Endothelial cell of hepatic sinusoid (primary cell): ENCODE data around the gene NRGN.

Source experiments
- in situ Hi-C: cut with HindIII; loops from 2 replicates; pipeline ENCODE4 v1.10.0; 2017; ENCODE audit warnings: low sequenced_read_pairs

NRGN gene

GRCh38 chr11:124739479-124740276 is at the start of gene NRGN:
NRGN (plus strand) TSS chr11:124739942; CDS start chr11:124740085, 143 bp downstream.
- in situ Hi-C loops = loop anchor here (5.0 kb wide), 1 partner anchor 42 kb away; no protein-coding TSS in a partner anchor

- in situ Hi-C loops = no loop called here
These were observed 46.6 kb upstream of the NRGN start for GRCh38 chr11:124693142-124693541.

GRCh38 chr11:124699547-124699946 is 40.2 kb upstream of the NRGN start:
- in situ Hi-C loops = loop anchor here (5.0 kb wide), 1 partner anchor 43 kb away; no protein-coding TSS in a partner anchor

- in situ Hi-C loops = no loop called here
These were observed 39.7 kb upstream of the NRGN start for GRCh38 chr11:124700028-124700427.

GRCh38 chr11:124707829-124708228 is 31.9 kb upstream of the NRGN start:
- in situ Hi-C loops = loop anchor here (5.0 kb wide), 1 partner anchor 124 kb away; no protein-coding TSS in a partner anchor

- in situ Hi-C loops = no loop called here
These were observed 27.4 kb upstream of the NRGN start for GRCh38 chr11:124712392-124712791.

- in situ Hi-C loops = loop anchor here (5.0 kb wide), 3 partner anchors 54 to 94 kb away; partner anchors contain the start of gene TBRG1
These were observed 23.2 kb upstream of the NRGN start for GRCh38 chr11:124716591-124716990.

GRCh38 chr11:124717421-124717785 is 22.3 kb upstream of the NRGN start:
- in situ Hi-C loops = loop anchor here (5.0 kb wide), 3 partner anchors 55 to 95 kb away; partner anchors contain the start of gene TBRG1

GRCh38 chr11:124717786-124718651 is 21.7 kb upstream of the NRGN start:
- in situ Hi-C loops = loop anchor here (5.0 kb wide), 3 partner anchors 56 to 96 kb away; partner anchors contain the start of gene TBRG1

- in situ Hi-C loops = loop anchor here (5.0 kb wide), 3 partner anchors 56 to 96 kb away; partner anchors contain the start of gene TBRG1
These were observed 20.9 kb upstream of the NRGN start for GRCh38 chr11:124718801-124719200.

GRCh38 chr11:124719534-124719933 is 20.2 kb upstream of the NRGN start:
- in situ Hi-C loops = loop anchor here (5.0 kb wide), 3 partner anchors 57 to 97 kb away; partner anchors contain the start of gene TBRG1

- in situ Hi-C loops = no loop called here
These were observed 17.6 kb upstream of the NRGN start for GRCh38 chr11:124722176-124722575.

GRCh38 chr11:124724979-124725718 is 14.6 kb upstream of the NRGN start:
- in situ Hi-C loops = no loop called here

- in situ Hi-C loops = no loop called here
These were observed 14.0 kb upstream of the NRGN start for GRCh38 chr11:124725719-124726105.

GRCh38 chr11:124727474-124727873 is 12.3 kb upstream of the NRGN start:
- in situ Hi-C loops = no loop called here

GRCh38 chr11:124728134-124728533 is 11.6 kb upstream of the NRGN start:
- in situ Hi-C loops = no loop called here

- in situ Hi-C loops = no loop called here
These were observed 10.2 kb upstream of the NRGN start for GRCh38 chr11:124729571-124729970.

GRCh38 chr11:124732230-124732629 is 7.5 kb upstream of the NRGN start:
- in situ Hi-C loops = no loop called here

GRCh38 chr11:124736736-124737135 is 3.0 kb upstream of the NRGN start:
- in situ Hi-C loops = no loop called here

- in situ Hi-C loops = no loop called here
These were observed 2.0 kb upstream of the NRGN start for GRCh38 chr11:124737638-124738305.
